NCI-H128 (cell line): ENCODE data around the gene NR1D1.

Source experiments
- DNase-seq: peaks from one replicate; lab custom pipeline; 2025; ENCODE audit not compliant: unreplicated experiment; lab: John Stamatoyannopoulos, UW

The NR1D1 gene

GRCh38 chr17:40097931-40098845 is 2.2 kb downstream of the NR1D1 start:
- no peak for DNase-seq

GRCh38 chr17:40097087-40097486 is 3.3 kb downstream of the NR1D1 start:
- no peak for DNase-seq

GRCh38 chr17:40095944-40096791 is 4.2 kb downstream of the NR1D1 start:
- DNase-seq: no peak

- no peak for DNase-seq
Observed at GRCh38 chr17:40095351-40095943, 4.9 kb downstream of the NR1D1 start.

- no peak for DNase-seq
Observed at GRCh38 chr17:40094874-40095273, 5.5 kb downstream of the NR1D1 start.

- DNase-seq: no peak
Observed at GRCh38 chr17:40093580-40094201, 6.7 kb downstream of the NR1D1 start.

GRCh38 chr17:40093005-40093579 is 7.3 kb downstream of the NR1D1 start:
- DNase-seq: no peak

- DNase-seq: no peak
Observed at GRCh38 chr17:40092581-40092980, 7.8 kb downstream of the NR1D1 start.

GRCh38 chr17:40091691-40092397 is 8.5 kb downstream of the NR1D1 start:
- DNase-seq: no peak

GRCh38 chr17:40090237-40091119 is 9.9 kb downstream of the NR1D1 start:
- DNase-seq: no peak

GRCh38 chr17:40089077-40089895 is 11.1 kb downstream of the NR1D1 start:
- no peak for DNase-seq

- DNase-seq: no peak
Observed at GRCh38 chr17:40087903-40088718, 12.3 kb downstream of the NR1D1 start.

GRCh38 chr17:40087049-40087794 is 13.2 kb downstream of the NR1D1 start:
- DNase-seq: no peak

- no peak for DNase-seq
Observed at GRCh38 chr17:40086150-40087044, 14.0 kb downstream of the NR1D1 start.

GRCh38 chr17:40084477-40084876 is 15.9 kb downstream of the NR1D1 start:
- no peak for DNase-seq

GRCh38 chr17:40079545-40079944 is 20.8 kb downstream of the NR1D1 start:
- DNase-seq: no peak
